Lower leg skin (tissue), 3 donors: ENCODE results near the gene LANCL2.

Experiments used
- POLR2A ChIP-seq, 2 donors: fragments of 450-650 bp; IDR thresholded peaks; one replicate each; pipeline ENCODE4 v1.6.1; 2016 to 2017; ENCODE audit warnings: antibody characterized with exemption in 2 of 2, mild to moderate bottlenecking in 1 of 2, moderate library complexity in 1 of 2
- TF ChIP-seq, protein P1 (sequence below), 3 donors: fragments of 450-650 bp; IDR thresholded peaks; one replicate each; pipeline ENCODE4 v1.5.1; 2016; ENCODE audit warnings: antibody characterized with exemption in 3 of 3, mild to moderate bottlenecking in 3 of 3, moderate library complexity in 2 of 3

DNA sequence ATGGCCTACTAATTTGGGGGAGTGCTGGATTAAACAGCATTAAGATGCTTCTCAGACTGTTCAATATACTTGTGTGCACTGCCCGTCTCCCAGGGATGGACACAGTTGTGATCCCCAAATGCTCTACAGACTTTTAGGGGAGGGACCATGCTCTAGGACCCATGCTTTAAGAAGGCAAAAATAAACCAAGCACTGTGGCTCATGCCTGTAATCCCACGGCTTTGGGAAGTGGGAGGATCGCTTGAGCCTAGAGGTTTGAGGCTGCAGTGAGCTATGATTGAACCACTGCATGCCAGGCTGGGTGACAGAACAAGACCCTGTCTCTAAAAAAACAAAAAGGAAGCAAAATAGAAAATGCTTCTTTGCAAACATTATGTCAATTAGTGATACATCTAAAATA lies 104.6 kb downstream of the LANCL2 start:
- no peak for TF ChIP-seq POLR2A (IDR thresholded peaks at IDR 0.05)
- TF ChIP-seq, protein P1, sequence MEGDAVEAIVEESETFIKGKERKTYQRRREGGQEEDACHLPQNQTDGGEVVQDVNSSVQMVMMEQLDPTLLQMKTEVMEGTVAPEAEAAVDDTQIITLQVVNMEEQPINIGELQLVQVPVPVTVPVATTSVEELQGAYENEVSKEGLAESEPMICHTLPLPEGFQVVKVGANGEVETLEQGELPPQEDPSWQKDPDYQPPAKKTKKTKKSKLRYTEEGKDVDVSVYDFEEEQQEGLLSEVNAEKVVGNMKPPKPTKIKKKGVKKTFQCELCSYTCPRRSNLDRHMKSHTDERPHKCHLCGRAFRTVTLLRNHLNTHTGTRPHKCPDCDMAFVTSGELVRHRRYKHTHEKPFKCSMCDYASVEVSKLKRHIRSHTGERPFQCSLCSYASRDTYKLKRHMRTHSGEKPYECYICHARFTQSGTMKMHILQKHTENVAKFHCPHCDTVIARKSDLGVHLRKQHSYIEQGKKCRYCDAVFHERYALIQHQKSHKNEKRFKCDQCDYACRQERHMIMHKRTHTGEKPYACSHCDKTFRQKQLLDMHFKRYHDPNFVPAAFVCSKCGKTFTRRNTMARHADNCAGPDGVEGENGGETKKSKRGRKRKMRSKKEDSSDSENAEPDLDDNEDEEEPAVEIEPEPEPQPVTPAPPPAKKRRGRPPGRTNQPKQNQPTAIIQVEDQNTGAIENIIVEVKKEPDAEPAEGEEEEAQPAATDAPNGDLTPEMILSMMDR (IDR thresholded peaks at IDR 0.05), result no peak
